KMS-11 (cell line): Measurements from ENCODE around the gene EIF2A.

Experiments
- H2AFZ ChIP-seq: fragments of 200-600 bp; sonication (generic); 2 replicates; pipeline ENCODE4 v1.6.1; 2016; ENCODE audit warnings: antibody characterized with exemption, mixed run types, low read depth
- H3K27ac ChIP-seq: fragments of 200-600 bp; sonication (generic); 2 replicates; pipeline ENCODE4 v1.6.1; 2016; ENCODE audit warnings: mild to moderate bottlenecking, mixed run types
- H3K27me3 ChIP-seq: fragments of 200-600 bp; sonication (generic); 2 replicates; pipeline ENCODE4 v1.6.1; 2017; ENCODE audit warnings: mild to moderate bottlenecking, low read depth, mixed run types, moderate library complexity; ENCODE audit not compliant: insufficient read depth
- H3K36me3 ChIP-seq: fragments of 200-600 bp; sonication (generic); 2 replicates; pipeline ENCODE4 v1.6.1; 2017; ENCODE audit warnings: mild to moderate bottlenecking, mixed run types; ENCODE audit not compliant: insufficient read depth
- H3K4me1 ChIP-seq: fragments of 200-600 bp; sonication (generic); 2 replicates; pipeline ENCODE4 v1.6.1; 2016; ENCODE audit warnings: mild to moderate bottlenecking, low read depth, mixed run types; ENCODE audit not compliant: poor library complexity, severe bottlenecking
- H3K4me2 ChIP-seq: fragments of 200-600 bp; sonication (generic); 2 replicates; pipeline ENCODE4 v1.7.0; 2016; ENCODE audit warnings: mild to moderate bottlenecking, mixed run types
- H3K4me3 ChIP-seq: fragments of 200-600 bp; sonication (generic); IDR thresholded peaks from 2 replicates; pipeline ENCODE4 v1.6.1; 2017; ENCODE audit warnings: low read depth, low read length, mixed read lengths; ENCODE audit not compliant: insufficient read depth
- H3K79me2 ChIP-seq: fragments of 200-600 bp; sonication (generic); 2 replicates; pipeline ENCODE4 v1.6.1; 2016; ENCODE audit warnings: low read depth, mixed run types; ENCODE audit not compliant: insufficient read depth
- H3K9ac ChIP-seq: fragments of 200-600 bp; sonication (generic); 2 replicates; pipeline ENCODE4 v1.6.1; 2016; ENCODE audit warnings: mild to moderate bottlenecking, mixed run types
- H4K20me1 ChIP-seq: fragments of 200-600 bp; sonication (generic); 2 replicates; pipeline ENCODE4 v1.6.1; 2016; ENCODE audit warnings: mild to moderate bottlenecking, mixed run types; ENCODE audit not compliant: insufficient read depth
- CTCF ChIP-seq: fragments of 200-600 bp; sonication (generic); conservative IDR thresholded peaks from 2 replicates; pipeline ENCODE4 v1.6.1; 2017; ENCODE audit warnings: low read depth, mild to moderate bottlenecking, antibody characterized with exemption, low read length, moderate library complexity, mixed read lengths

The EIF2A gene

GRCh38 chr3:150538324-150539208 is 8.0 kb upstream of the EIF2A start:
- Histone ChIP-seq H3K4me3 (no peak overlapping the region), H3K36me3 (peaks cover 2% of the 10 kb centered on the region; the same call in 1 of the 2 replicates), H2AFZ (no peak overlapping the region), H3K9ac (no peak overlapping the region), H3K27ac (no peak overlapping the region), H3K4me1 (peaks cover 14% of the 10 kb centered on the region), H3K79me2 (peaks cover 23% of the 10 kb centered on the region), H4K20me1 (no peaks in the 10 kb centered on the region), H3K27me3 (no peaks in the 10 kb centered on the region), H3K4me2 (no peak overlapping the region)
- no peak for TF ChIP-seq CTCF

- Histone ChIP-seq H3K4me3 (no peak overlapping the region), H3K4me2 (no peak overlapping the region), H3K27ac (no peak overlapping the region), H2AFZ (no peak overlapping the region), H3K27me3 (no peaks in the 10 kb centered on the region), H4K20me1 (peaks cover 10% of the 10 kb centered on the region; the same call in 1 of the 2 replicates), H3K79me2 (peaks cover 40% of the 10 kb centered on the region), H3K4me1 (peaks cover 29% of the 10 kb centered on the region), H3K9ac (no peak overlapping the region), H3K36me3 (peaks cover 11% of the 10 kb centered on the region; the same call in 1 of the 2 replicates)
- TF ChIP-seq CTCF, result no peak
Observed at GRCh38 chr3:150540297-150540696, 6.3 kb upstream of the EIF2A start.

GRCh38 chr3:150540991-150541390 is 5.6 kb upstream of the EIF2A start:
- H4K20me1 ChIP-seq, result peaks cover 10% of the 10 kb centered on the region; the same call in 1 of the 2 replicates
- TF ChIP-seq CTCF, result no peak
- peaks cover 11% of the 10 kb centered on the region; the same call in 1 of the 2 replicates for H3K36me3 ChIP-seq
- peaks cover 29% of the 10 kb centered on the region for H3K4me1 ChIP-seq
- H3K4me3 ChIP-seq, result no peak overlapping the region
- H3K27ac ChIP-seq, result no peak overlapping the region
- H3K9ac ChIP-seq, result no peak overlapping the region
- H2AFZ ChIP-seq, result no peak overlapping the region
- peaks cover 47% of the 10 kb centered on the region for H3K79me2 ChIP-seq
- no peaks in the 10 kb centered on the region for H3K27me3 ChIP-seq
- H3K4me2 ChIP-seq, result no peak overlapping the region

- no peaks in the 10 kb centered on the region for H3K27me3 ChIP-seq
- H4K20me1 ChIP-seq, result peaks cover 10% of the 10 kb centered on the region; the same call in 1 of the 2 replicates
- no peak overlapping the region for H3K4me3 ChIP-seq
- no peak overlapping the region for H3K27ac ChIP-seq
- peaks cover 62% of the 10 kb centered on the region for H3K79me2 ChIP-seq
- H3K4me1 ChIP-seq, result peaks cover 36% of the 10 kb centered on the region
- H3K9ac ChIP-seq, result no peak overlapping the region
- no peak for TF ChIP-seq CTCF
- no peak overlapping the region for H2AFZ ChIP-seq
- peaks cover 11% of the 10 kb centered on the region; the same call in 1 of the 2 replicates for H3K36me3 ChIP-seq
- H3K4me2 ChIP-seq, result peak overlapping the region; percentile 85; the same call in 1 of the 2 replicates
Observed at GRCh38 chr3:150543128-150543527, 3.5 kb upstream of the EIF2A start.
